Endothelial cell of umbilical vein (primary cell): Measurements from ENCODE around the gene USP40. TPM values are rescaled to one million over a fixed set of nuclear protein-coding genes. Genes with fewer than 3 reads are reported as not detected.

ENCODE experiments used
- BruUV-seq: library from RNA; stranded (reverse); fragments of 400-500 nt; replicated peaks from 2 replicates; lab custom pipeline; 2021; lab: Mats Ljungman, UMichigan
- CTCF ChIA-PET: fragments of 300-600, 350-600 bp; sonication (Branson Sonifier 250); formaldehyde crosslinking; loops from one replicate; lab custom pipeline; 2021; ENCODE audit warnings: antibody characterized with exemption, inconsistent platforms; lab: Charles Lee
- POLR2A ChIA-PET: fragments of 300-600, 350-600 bp; sonication (Branson Sonifier 250); formaldehyde crosslinking; loops from one replicate; lab custom pipeline; 2021; ENCODE audit warnings: antibody characterized with exemption, inconsistent platforms; lab: Charles Lee
- DNase-seq: peaks from one replicate; pipeline ENCODE4 v3.0.0-alpha.2; 2011; ENCODE audit warnings: low read depth, low spot score
- FAIRE-seq: peaks from 2 replicates; lab custom pipeline; 2011; peaks lifted over from hg19 to GRCh38; lab: Jason Lieb, UNC
- H2AFZ ChIP-seq: 2 replicates; pipeline ENCODE4 v1.6.0; 2012; ENCODE audit warnings: low read depth, low read length, control low read depth, inconsistent platforms
- H3K27ac ChIP-seq: 2 replicates; pipeline ENCODE4 v1.5.1; 2011; ENCODE audit warnings: low read depth, mild to moderate bottlenecking, control low read depth, low read length, moderate library complexity; ENCODE audit not compliant: insufficient read depth
- H3K27me3 ChIP-seq, 2 experiments: 2 replicates each; pipeline versions ENCODE4 v1.6.0 to v1.6.1; 2011; ENCODE audit warnings: low read length in 2 of 2, mixed read lengths in 1 of 2; ENCODE audit not compliant: control insufficient read depth in 2 of 2, insufficient read depth in 2 of 2
- H3K36me3 ChIP-seq, 2 experiments: 2 replicates in 1 of 2; 3 replicates in 1 of 2; pipeline ENCODE4 v1.5.1; 2011; ENCODE audit warnings: low read length in 2 of 2, mild to moderate bottlenecking in 1 of 2, moderate library complexity in 1 of 2; ENCODE audit not compliant: control insufficient read depth in 2 of 2, insufficient read depth in 2 of 2; ENCODE audit errors: extremely low read depth in 1 of 2
- H3K4me1 ChIP-seq: 3 replicates; pipeline ENCODE4 v1.5.1; 2011; ENCODE audit warnings: mild to moderate bottlenecking, low read length; ENCODE audit not compliant: control insufficient read depth, insufficient read depth; ENCODE audit errors: extremely low read depth
- H3K4me2 ChIP-seq: 2 replicates; pipeline ENCODE4 v1.6.1; 2011; ENCODE audit warnings: low read length, control low read depth, mixed read lengths; ENCODE audit not compliant: insufficient read depth
- H3K4me3 ChIP-seq, 3 experiments: fragments of 200-600 bp in 1 of 3; sonication (generic), shearing (Covaris generic) in 1 of 3; replicated peaks in 1 of 3; 2 replicates each; pipeline ENCODE4 v1.5.1; 2011 to 2016; ENCODE audit warnings: control low read depth in 3 of 3, low read length in 3 of 3, mild to moderate bottlenecking in 2 of 3, inconsistent platforms in 1 of 3, low read depth in 1 of 3, moderate library complexity in 1 of 3; ENCODE audit not compliant: insufficient read depth in 1 of 3
- H3K79me2 ChIP-seq: 2 replicates; pipeline ENCODE4 v1.6.0; 2012; ENCODE audit warnings: low read length, inconsistent platforms; ENCODE audit not compliant: control insufficient read depth, insufficient read depth
- H3K9ac ChIP-seq: replicated peaks from 2 replicates; pipeline ENCODE3; 2011; ENCODE audit warnings: low read length, control low read depth; ENCODE audit not compliant: insufficient read depth; ENCODE audit errors: extremely low read depth
- H3K9me1 ChIP-seq: replicated peaks from 3 replicates; pipeline ENCODE4 v1.6.0; 2011; ENCODE audit warnings: mild to moderate bottlenecking, low read length; ENCODE audit not compliant: control insufficient read depth, insufficient read depth; ENCODE audit errors: extremely low read depth
- H3K9me3 ChIP-seq: replicated peaks from 2 replicates; pipeline ENCODE4 v1.5.1; 2012; ENCODE audit warnings: low read length, inconsistent platforms; ENCODE audit not compliant: control insufficient read depth, insufficient read depth
- H4K20me1 ChIP-seq: replicated peaks from 2 replicates; pipeline ENCODE3; 2011; ENCODE audit warnings: mild to moderate bottlenecking, low read length; ENCODE audit not compliant: control insufficient read depth, insufficient read depth; ENCODE audit errors: extremely low read depth
- EZH2 ChIP-seq: IDR thresholded peaks from 2 replicates; pipeline ENCODE4 v1.6.1; 2012; ENCODE audit warnings: borderline replicate concordance, low read depth, mild to moderate bottlenecking, moderate library complexity, low read length, inconsistent platforms; ENCODE audit not compliant: severe bottlenecking
- JUN ChIP-seq: IDR thresholded peaks from 2 replicates; pipeline ENCODE4 v1.6.1; 2011; ENCODE audit warnings: borderline replicate concordance, low read depth; ENCODE audit not compliant: insufficient read length, insufficient read depth
- MYC ChIP-seq: IDR thresholded peaks from one replicate; pipeline ENCODE4 v1.6.1; 2011; ENCODE audit warnings: mild to moderate bottlenecking, low read depth, low read length
- dilution Hi-C: fragments of 300-500 bp; cut with MboI; formaldehyde crosslinking; loops from one replicate; pipeline ENCODE4 v1.15.0; 2019; ENCODE audit warnings: low sequenced_read_pairs; ENCODE audit not compliant: extremely low pct_ligation_motif_present
- intact Hi-C: fragments of 100-400 bp; cut with micrococcal nuclease; formaldehyde crosslinking; loops from one replicate; pipeline ENCODE4 v1.10.0; 2022
- polyA plus RNA-seq, 4 experiments: library from polyadenylated mRNA; depleted of rRNA in 3 of 4; stranded (reverse) in 3 of 4; unstranded in 1 of 4; fragments of >200 nt; gene quantifications; 2 replicates each; pipeline versions ENCODE4 v1.2.1 to v1.2.3, GENCODE V29; 2011 to 2012; ENCODE audit warnings: missing spikeins in 1 of 4
- total RNA-seq: library from RNA; stranded (reverse); gene quantifications from 2 replicates; pipeline ENCODE4 v1.2.3, GENCODE V29; 2021
- TF ChIP-seq, protein P1 (sequence below), 2 donors: IDR thresholded peaks; 1 replicate in 1 of 2; 2 replicates in 1 of 2; pipeline ENCODE4 v1.5.1; 2011; ENCODE audit warnings: low read length in 2 of 2, mild to moderate bottlenecking in 2 of 2, moderate library complexity in 2 of 2, control low read depth in 1 of 2, inconsistent platforms in 1 of 2, low read depth in 1 of 2; ENCODE audit not compliant: insufficient read depth in 1 of 2; ENCODE audit errors: extremely low read depth in 1 of 2

USP40 gene
- total and polyA plus RNA-seq, 2 donors (not counting 3 experiments of a cell fraction or from before 2014, with no cell fraction given) = 32.2 to 32.5 TPM

DNA sequence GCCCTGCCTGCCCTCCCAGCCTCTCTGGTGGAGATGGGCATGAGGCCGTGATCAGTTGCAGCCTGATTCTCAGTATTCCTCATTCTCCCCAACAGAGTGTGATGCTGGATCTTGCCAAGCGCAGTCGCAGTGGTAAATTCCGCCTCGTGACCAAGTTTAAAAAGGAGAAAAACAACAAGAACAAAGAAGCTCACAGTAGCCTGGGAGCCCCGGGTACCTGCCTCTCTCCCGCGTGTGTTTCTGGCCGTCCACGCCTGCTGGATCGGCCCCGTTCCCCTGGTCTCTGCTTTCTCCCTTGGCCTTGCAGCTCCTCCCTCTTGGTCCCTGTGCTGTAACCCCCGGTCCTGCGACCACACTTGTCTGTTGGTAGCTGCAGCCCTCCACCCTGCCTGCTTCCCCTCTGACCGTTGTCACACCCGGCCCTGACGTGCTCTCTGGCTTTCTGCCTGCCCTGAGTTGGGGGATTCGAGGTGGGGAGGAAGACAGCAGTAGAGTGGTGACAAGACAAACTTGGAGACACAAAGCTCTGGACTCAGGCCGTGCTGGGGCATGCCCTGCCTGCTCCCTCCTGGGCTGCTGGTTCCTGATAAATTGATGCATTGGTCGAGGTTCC, 99.5 kb downstream of the USP40 start:
- H3K9ac ChIP-seq = no peak overlapping the region
- H3K79me2 ChIP-seq = no peaks in the 10 kb centered on the region
- no peaks in the 10 kb centered on the region for H3K9me3 ChIP-seq
- no peaks in the 10 kb centered on the region for H3K9me1 ChIP-seq
- POLR2A ChIA-PET = no interaction called here
- peaks cover 0 to 16% of the 10 kb centered on the region in 2 experiments for H3K36me3 ChIP-seq
- TF ChIP-seq MYC = no peak
- no peak for TF ChIP-seq JUN
- TF ChIP-seq, protein P1, sequence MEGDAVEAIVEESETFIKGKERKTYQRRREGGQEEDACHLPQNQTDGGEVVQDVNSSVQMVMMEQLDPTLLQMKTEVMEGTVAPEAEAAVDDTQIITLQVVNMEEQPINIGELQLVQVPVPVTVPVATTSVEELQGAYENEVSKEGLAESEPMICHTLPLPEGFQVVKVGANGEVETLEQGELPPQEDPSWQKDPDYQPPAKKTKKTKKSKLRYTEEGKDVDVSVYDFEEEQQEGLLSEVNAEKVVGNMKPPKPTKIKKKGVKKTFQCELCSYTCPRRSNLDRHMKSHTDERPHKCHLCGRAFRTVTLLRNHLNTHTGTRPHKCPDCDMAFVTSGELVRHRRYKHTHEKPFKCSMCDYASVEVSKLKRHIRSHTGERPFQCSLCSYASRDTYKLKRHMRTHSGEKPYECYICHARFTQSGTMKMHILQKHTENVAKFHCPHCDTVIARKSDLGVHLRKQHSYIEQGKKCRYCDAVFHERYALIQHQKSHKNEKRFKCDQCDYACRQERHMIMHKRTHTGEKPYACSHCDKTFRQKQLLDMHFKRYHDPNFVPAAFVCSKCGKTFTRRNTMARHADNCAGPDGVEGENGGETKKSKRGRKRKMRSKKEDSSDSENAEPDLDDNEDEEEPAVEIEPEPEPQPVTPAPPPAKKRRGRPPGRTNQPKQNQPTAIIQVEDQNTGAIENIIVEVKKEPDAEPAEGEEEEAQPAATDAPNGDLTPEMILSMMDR (IDR thresholded peaks at IDR 0.05; ENCODE audit: extremely low read depth in 1 of 2, insufficient read depth in 1 of 2, low read depth in 1 of 2, low read length in 2 of 2) = no peak
- no peak for TF ChIP-seq EZH2
- intact Hi-C loops = no loop called here
- H4K20me1 ChIP-seq = no peaks in the 10 kb centered on the region
- H2AFZ ChIP-seq = no peak overlapping the region
- H3K4me3 ChIP-seq = no peak overlapping the region
- no peak for FAIRE-seq
- H3K4me1 ChIP-seq = no peaks in the 10 kb centered on the region
- dilution Hi-C loops = no loop called here
- no peak overlapping the region for H3K4me2 ChIP-seq
- DNase-seq = no peak
- no peaks in the 10 kb centered on the region for H3K27me3 ChIP-seq
- no TSS peak for BruUV-seq
- CTCF ChIA-PET = no interaction called here
- no peak overlapping the region for H3K27ac ChIP-seq
